H9 (cell line): ENCODE measurements around the gene SDHB. TPM values are rescaled to one million over a fixed set of nuclear protein-coding genes. Genes with fewer than 3 reads are reported as not detected.
A peak's percentile ranks its signal among the peaks of the same experiment; 100 is the strongest.

Experiments used
- DNase-seq: peaks from one replicate; pipeline ENCODE4 v3.0.0-alpha.2; 2017
- H2AFZ ChIP-seq: one replicate; pipeline ENCODE4 v1.6.1; 2013; ENCODE audit warnings: mild to moderate bottlenecking, low read length, control low read depth, moderate library complexity
- H2AK5ac ChIP-seq: 2 replicates; pipeline ENCODE4 v1.6.1; 2013; ENCODE audit warnings: low read length, control low read depth, mixed read lengths; ENCODE audit not compliant: insufficient read length
- H2BK120ac ChIP-seq: one replicate; pipeline ENCODE4 v1.6.1; 2013; ENCODE audit warnings: low read depth, mild to moderate bottlenecking, low read length, control low read depth, inconsistent platforms; ENCODE audit not compliant: poor library complexity, severe bottlenecking
- H2BK12ac ChIP-seq: 2 replicates; pipeline ENCODE4 v1.6.1; 2013; ENCODE audit warnings: low read length, control low read depth, mixed read lengths, low read depth; ENCODE audit not compliant: insufficient read length
- H2BK15ac ChIP-seq: 2 replicates; pipeline ENCODE4 v1.6.1; 2013; ENCODE audit warnings: low read depth, low read length, control low read depth
- H2BK20ac ChIP-seq: one replicate; pipeline ENCODE4 v1.6.1; 2013; ENCODE audit warnings: low read depth, mild to moderate bottlenecking, low read length, control low read depth, inconsistent platforms; ENCODE audit not compliant: poor library complexity, severe bottlenecking
- H2BK5ac ChIP-seq: 2 replicates; pipeline ENCODE4 v1.6.1; 2013; ENCODE audit warnings: low read length, control low read depth, mixed read lengths; ENCODE audit not compliant: insufficient read length
- H3K14ac ChIP-seq: 2 replicates; pipeline ENCODE4 v1.6.1; 2013; ENCODE audit warnings: low read length, control low read depth; ENCODE audit not compliant: insufficient read depth
- H3K18ac ChIP-seq: 2 replicates; pipeline ENCODE4 v1.6.1; 2013; ENCODE audit warnings: low read depth, mild to moderate bottlenecking, mixed read lengths, low read length, control low read depth; ENCODE audit not compliant: insufficient read length
- H3K23ac ChIP-seq: 2 replicates; pipeline ENCODE4 v1.6.1; 2013; ENCODE audit warnings: low read length, control low read depth, mixed read lengths, low read depth; ENCODE audit not compliant: insufficient read length
- H3K23me2 ChIP-seq: 2 replicates; pipeline ENCODE4 v1.6.1; 2013; ENCODE audit warnings: low read depth, mild to moderate bottlenecking, mixed read lengths, low read length, control low read depth; ENCODE audit not compliant: insufficient read length, poor library complexity, severe bottlenecking
- H3K27ac ChIP-seq: 2 replicates; pipeline ENCODE4 v1.5.1; 2013; ENCODE audit warnings: low read length, control low read depth, mixed read lengths, low read depth; ENCODE audit not compliant: insufficient read length
- H3K27me3 ChIP-seq: 2 replicates; pipeline ENCODE4 v1.6.1; 2013; ENCODE audit warnings: low read length, control low read depth, inconsistent platforms; ENCODE audit not compliant: insufficient read depth
- H3K4ac ChIP-seq: 2 replicates; pipeline ENCODE4 v1.6.1; 2013; ENCODE audit warnings: low read depth, mild to moderate bottlenecking, control low read depth, inconsistent platforms, low read length, moderate library complexity
- H3K4me1 ChIP-seq: 2 replicates; pipeline ENCODE4 v1.6.1; 2013; ENCODE audit warnings: low read length, control low read depth, inconsistent platforms; ENCODE audit not compliant: insufficient read depth
- H3K4me2 ChIP-seq: 2 replicates; pipeline ENCODE4 v1.6.1; 2013; ENCODE audit warnings: low read length, control low read depth, mixed read lengths; ENCODE audit not compliant: insufficient read length, insufficient read depth
- H3K56ac ChIP-seq: 2 replicates; pipeline ENCODE4 v1.6.1; 2013; ENCODE audit warnings: low read depth, mild to moderate bottlenecking, mixed read lengths, low read length, control low read depth; ENCODE audit not compliant: insufficient read length
- H3K79me1 ChIP-seq: 2 replicates; pipeline ENCODE4 v1.6.1; 2013; ENCODE audit warnings: low read depth, mild to moderate bottlenecking, moderate library complexity, low read length, control low read depth, inconsistent platforms; ENCODE audit not compliant: insufficient read depth, poor library complexity, severe bottlenecking
- H3K79me2 ChIP-seq: 2 replicates; pipeline ENCODE4 v1.6.1; 2013; ENCODE audit warnings: low read length, control low read depth, inconsistent platforms; ENCODE audit not compliant: insufficient read depth
- H3K9ac ChIP-seq: 2 replicates; pipeline ENCODE4 v1.6.1; 2013; ENCODE audit warnings: low read length, control low read depth, mixed read lengths; ENCODE audit not compliant: insufficient read length; ENCODE audit errors: extremely low read depth
- H3K9me3 ChIP-seq: one replicate; pipeline ENCODE4 v1.6.1; 2013; ENCODE audit warnings: low read depth, low read length, inconsistent platforms; ENCODE audit not compliant: control insufficient read depth
- H3T11ph ChIP-seq: one replicate; pipeline ENCODE4 v1.6.1; 2013; ENCODE audit warnings: mild to moderate bottlenecking, low read length, control low read depth, inconsistent platforms
- H4K20me1 ChIP-seq: one replicate; pipeline ENCODE4 v1.6.1; 2013; ENCODE audit not compliant: control insufficient read depth, insufficient read length, insufficient read depth
- H4K5ac ChIP-seq: 2 replicates; pipeline ENCODE4 v1.6.1; 2013; ENCODE audit warnings: low read depth, mild to moderate bottlenecking, mixed read lengths, low read length, control low read depth; ENCODE audit not compliant: insufficient read length
- H4K8ac ChIP-seq: replicated peaks from 2 replicates; pipeline ENCODE4 v1.6.1; 2013; ENCODE audit warnings: low read length, control low read depth, mixed read lengths, low read depth; ENCODE audit not compliant: insufficient read length
- H4K91ac ChIP-seq: 2 replicates; pipeline ENCODE4 v1.6.1; 2013; ENCODE audit warnings: low read depth, mild to moderate bottlenecking, moderate library complexity, mixed read lengths, low read length, control low read depth; ENCODE audit not compliant: insufficient read length
- H3K27ac Mint-ChIP-seq, 3 experiments: 2 replicates in 2 of 3; 3 replicates in 1 of 3; pipeline ENCODE4 v1.8.0; 2020 to 2021; ENCODE audit warnings: mixed read lengths in 3 of 3, mild to moderate bottlenecking in 1 of 3, moderate library complexity in 1 of 3
- H3K27me3 Mint-ChIP-seq: 2 replicates; pipeline ENCODE4 v1.8.0; 2021; ENCODE audit warnings: low read depth, mild to moderate bottlenecking, moderate library complexity, mixed read lengths
- H3K36me3 Mint-ChIP-seq, 3 experiments: 2 replicates in 2 of 3; 3 replicates in 1 of 3; pipeline ENCODE4 v1.8.0; 2020 to 2021; ENCODE audit warnings: low read depth in 3 of 3, mixed read lengths in 3 of 3; ENCODE audit not compliant: insufficient read depth in 1 of 3
- H3K4me1 Mint-ChIP-seq, 2 experiments: 2 replicates each; pipeline ENCODE4 v1.8.0; 2020; ENCODE audit warnings: mixed read lengths in 2 of 2
- H3K4me3 Mint-ChIP-seq, 2 experiments: 2 replicates in 1 of 2; 3 replicates in 1 of 2; pipeline ENCODE4 v1.8.0; 2020 to 2021; ENCODE audit warnings: mild to moderate bottlenecking in 2 of 2, mixed read lengths in 2 of 2, moderate library complexity in 1 of 2
- H3K9me3 Mint-ChIP-seq, 2 experiments: 2 replicates in 1 of 2; 3 replicates in 1 of 2; pipeline ENCODE4 v1.8.0; 2020; ENCODE audit warnings: mild to moderate bottlenecking in 2 of 2, mixed read lengths in 2 of 2, moderate library complexity in 1 of 2
- WGBS: extraction: QIAGEN DNeasy Blood & Tissue Kit; methylation state at CpG from one replicate; pipeline ENCODE4 v1.1.7; 2013; ENCODE audit warnings: missing lambda C conversion rate, low lambda C conversion rate, mixed read lengths; ENCODE audit not compliant: insufficient read length; ENCODE audit errors: extremely low coverage; 5-methylcytosine and 5-hydroxymethylcytosine counted together
- total RNA-seq: library from RNA; stranded (reverse); gene quantifications from 2 replicates; pipeline ENCODE4 v1.2.1, GENCODE V29; 2021
- TF ChIP-seq, protein P1 (sequence below): fragments of 200-600 bp; sonication (generic); conservative IDR thresholded peaks from 3 replicates; pipeline ENCODE4 v1.8.0; 2021; ENCODE audit warnings: antibody characterized with exemption, mild to moderate bottlenecking

The SDHB gene
- total RNA-seq, 1 experiment from 2014 or later = 77.5 TPM

DNA sequence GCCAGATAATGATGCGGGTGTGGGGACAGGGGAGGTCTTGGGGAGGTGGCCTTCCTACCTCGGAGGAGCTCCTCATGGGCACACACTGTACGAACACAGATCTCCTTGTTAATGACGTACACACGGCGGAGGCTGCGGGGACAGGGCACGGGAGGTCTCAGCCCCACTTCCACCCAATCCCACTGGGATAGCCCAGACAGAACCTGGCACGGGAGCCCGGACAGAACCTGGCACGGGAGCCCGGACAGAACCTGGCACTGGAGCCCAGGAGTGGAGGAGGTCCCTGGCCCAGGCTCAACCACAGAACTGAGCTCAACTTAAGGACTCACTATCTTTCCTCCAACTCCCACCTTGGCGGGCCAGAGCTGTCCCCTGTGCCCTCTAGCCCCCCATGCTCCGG is 78.6 kb downstream of the SDHB start:
- Histone ChIP-seq H3K79me2 (no peaks in the 10 kb centered on the region; the same call in 1 of the 2 replicates), H3K27me3 (no peaks in the 10 kb centered on the region), H2BK20ac (no peak overlapping the region), H4K8ac (no peak overlapping the region), H4K91ac (no peak overlapping the region), H3K18ac (no peak overlapping the region), H2BK15ac (no peak overlapping the region), H2AFZ (no peak overlapping the region), H3K79me1 (no peaks in the 10 kb centered on the region), H2BK12ac (no peak overlapping the region), H3K4me2 (no peak overlapping the region), H2BK120ac (no peak overlapping the region), H3K4ac (no peak overlapping the region), H4K5ac (no peak overlapping the region), H3K9me3 (no peaks in the 10 kb centered on the region), H3T11ph (no peak overlapping the region), H3K23ac (no peak overlapping the region), H2BK5ac (no peak overlapping the region), H2AK5ac (no peak overlapping the region), H3K9ac (no peak overlapping the region), H3K56ac (no peak overlapping the region), H3K27ac (no peak overlapping the region), H3K23me2 (peaks cover 11% of the 10 kb centered on the region), H3K14ac (no peak overlapping the region; the same call in 1 of the 2 replicates), H4K20me1 (no peaks in the 10 kb centered on the region), H3K4me1 (no peaks in the 10 kb centered on the region; the same call in 1 of the 2 replicates)
- Mint-ChIP-seq H3K27ac (peak overlapping the region in 2 of 3 experiments; percentile 70 to 79; a peak in 5 of 7 replicates), H3K4me1 (peaks cover 17 to 40% of the 10 kb centered on the region in 2 experiments), H3K4me3 (no peak overlapping the region), H3K9me3 (no peaks in the 10 kb centered on the region), H3K27me3 (no peaks in the 10 kb centered on the region), H3K36me3 (peaks cover 10 to 47% (median 44%) of the 10 kb centered on the region in 3 experiments)
- WGBS = no CpG with 5 or more reads among the region's 14 CpGs
- DNase-seq = no peak
- TF ChIP-seq, protein P1, sequence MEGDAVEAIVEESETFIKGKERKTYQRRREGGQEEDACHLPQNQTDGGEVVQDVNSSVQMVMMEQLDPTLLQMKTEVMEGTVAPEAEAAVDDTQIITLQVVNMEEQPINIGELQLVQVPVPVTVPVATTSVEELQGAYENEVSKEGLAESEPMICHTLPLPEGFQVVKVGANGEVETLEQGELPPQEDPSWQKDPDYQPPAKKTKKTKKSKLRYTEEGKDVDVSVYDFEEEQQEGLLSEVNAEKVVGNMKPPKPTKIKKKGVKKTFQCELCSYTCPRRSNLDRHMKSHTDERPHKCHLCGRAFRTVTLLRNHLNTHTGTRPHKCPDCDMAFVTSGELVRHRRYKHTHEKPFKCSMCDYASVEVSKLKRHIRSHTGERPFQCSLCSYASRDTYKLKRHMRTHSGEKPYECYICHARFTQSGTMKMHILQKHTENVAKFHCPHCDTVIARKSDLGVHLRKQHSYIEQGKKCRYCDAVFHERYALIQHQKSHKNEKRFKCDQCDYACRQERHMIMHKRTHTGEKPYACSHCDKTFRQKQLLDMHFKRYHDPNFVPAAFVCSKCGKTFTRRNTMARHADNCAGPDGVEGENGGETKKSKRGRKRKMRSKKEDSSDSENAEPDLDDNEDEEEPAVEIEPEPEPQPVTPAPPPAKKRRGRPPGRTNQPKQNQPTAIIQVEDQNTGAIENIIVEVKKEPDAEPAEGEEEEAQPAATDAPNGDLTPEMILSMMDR = no peak
